Skeletal muscle tissue (tissue), 4 donors: ENCODE measurements around the gene AUTS2. TPM values are rescaled to one million over a fixed set of nuclear protein-coding genes. Genes with fewer than 3 reads are reported as not detected.

Experiments used
- H3K27ac ChIP-seq: one replicate; pipeline ENCODE4 v1.7.0; 2013; ENCODE audit warnings: mild to moderate bottlenecking, low read depth, low read length, inconsistent platforms
- H3K27me3 ChIP-seq, 3 donors: one replicate each; pipeline ENCODE4 v1.7.0; 2013; ENCODE audit warnings: low read length in 3 of 3; ENCODE audit not compliant: control insufficient read depth in 3 of 3, insufficient read depth in 3 of 3
- H3K36me3 ChIP-seq, 3 donors: one replicate each; pipeline ENCODE4 v1.7.0; 2013; ENCODE audit warnings: low read length in 3 of 3; ENCODE audit not compliant: control insufficient read depth in 3 of 3, insufficient read depth in 3 of 3
- H3K4me1 ChIP-seq, 3 donors: one replicate each; pipeline ENCODE4 v1.7.0; 2013; ENCODE audit warnings: low read length in 3 of 3, mild to moderate bottlenecking in 3 of 3; ENCODE audit not compliant: control insufficient read depth in 3 of 3, insufficient read depth in 3 of 3
- H3K4me3 ChIP-seq, 3 donors: one replicate each; pipeline ENCODE4 v1.7.0; 2013; ENCODE audit warnings: low read length in 3 of 3
- H3K9ac ChIP-seq, 3 donors: one replicate each; pipeline ENCODE4 v1.7.0; 2013; ENCODE audit warnings: low read length in 3 of 3, mild to moderate bottlenecking in 3 of 3, moderate library complexity in 2 of 3, low read depth in 1 of 3
- H3K9me3 ChIP-seq, 3 donors: one replicate each; pipeline ENCODE4 v1.7.0; 2013; ENCODE audit warnings: low read length in 3 of 3; ENCODE audit not compliant: control insufficient read depth in 3 of 3
- total RNA-seq: library from RNA; depleted of rRNA; stranded (reverse); fragments of >200 nt; gene quantifications from one replicate; pipeline ENCODE4 v1.2.3, GENCODE V29; 2014
- donor health status: Osteomylitis.

AUTS2 gene
- total RNA-seq, 1 donor from 2014 or later = 43.3 TPM

- Histone ChIP-seq H3K4me1 (peaks cover 0 to 4% (median 3%) of the 10 kb centered on the region in 3 donors), H3K9me3 (no peaks in the 10 kb centered on the region), H3K4me3 (no peak overlapping the region), H3K9ac (no peak overlapping the region), H3K36me3 (no peaks in the 10 kb centered on the region), H3K27me3 (no peaks in the 10 kb centered on the region), H3K27ac (no peak overlapping the region)
Observed at GRCh38 chr7:70525991-70526390, 927.7 kb downstream of the AUTS2 start.

DNA sequence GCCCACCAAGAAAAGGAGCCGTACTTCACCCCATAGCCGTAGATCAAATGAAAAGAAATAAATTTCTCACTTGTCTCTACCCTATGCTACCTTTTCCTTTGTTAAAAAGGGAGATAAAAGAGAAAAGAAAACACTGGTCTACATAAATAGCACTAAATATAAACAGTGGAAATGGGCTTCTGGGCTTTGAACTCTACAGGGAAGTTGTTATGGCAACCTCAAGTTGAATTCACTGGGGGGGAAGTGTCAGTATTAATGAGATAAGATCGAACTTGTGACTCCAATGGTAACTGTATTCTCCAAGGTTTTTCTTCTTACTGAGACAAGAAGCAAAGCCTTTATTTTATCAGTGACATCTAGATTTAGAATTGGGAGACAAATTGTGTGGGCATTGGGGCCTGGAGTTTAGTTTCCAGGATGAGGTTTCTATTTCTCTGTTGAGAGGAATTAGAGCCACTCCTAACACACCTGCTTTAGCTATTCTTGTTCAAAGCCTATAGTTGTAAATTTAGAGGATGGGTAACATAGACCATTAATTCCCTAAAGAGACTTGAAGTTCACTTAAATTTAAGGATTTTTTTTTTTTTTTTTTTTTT, 929.3 kb downstream of the AUTS2 start:
- Histone ChIP-seq H3K4me1 (peaks cover 0 to 4% (median 3%) of the 10 kb centered on the region in 3 donors), H3K27me3 (no peaks in the 10 kb centered on the region), H3K36me3 (no peaks in the 10 kb centered on the region), H3K9ac (no peak overlapping the region), H3K9me3 (no peaks in the 10 kb centered on the region), H3K27ac (no peak overlapping the region), H3K4me3 (no peak overlapping the region)

DNA sequence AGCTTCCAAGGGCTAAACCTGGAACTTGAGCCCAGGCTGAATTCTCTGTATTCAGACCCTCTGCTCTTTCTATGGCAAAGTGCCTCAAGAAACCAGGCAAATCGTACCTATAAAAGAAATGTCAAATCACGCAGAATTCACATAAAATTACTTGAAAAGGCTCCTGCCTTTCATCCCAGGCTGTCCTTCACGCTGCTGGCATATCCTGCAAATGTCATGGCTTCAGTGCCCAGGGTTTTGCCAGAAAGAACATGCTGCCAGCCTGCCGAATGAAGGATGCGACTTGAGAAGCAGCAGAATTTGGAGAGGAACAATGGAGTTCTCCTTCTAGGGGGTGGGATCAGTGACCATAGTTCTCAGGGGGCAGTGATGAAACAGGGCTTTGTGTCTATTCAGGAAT, 931.2 kb downstream of the AUTS2 start:
- H3K27ac ChIP-seq = no peak overlapping the region
- peaks cover 0 to 4% (median 3%) of the 10 kb centered on the region in 3 donors for H3K4me1 ChIP-seq
- H3K36me3 ChIP-seq = no peaks in the 10 kb centered on the region
- H3K9ac ChIP-seq = no peak overlapping the region
- no peak overlapping the region for H3K4me3 ChIP-seq
- H3K27me3 ChIP-seq = no peaks in the 10 kb centered on the region
- H3K9me3 ChIP-seq = no peaks in the 10 kb centered on the region

DNA sequence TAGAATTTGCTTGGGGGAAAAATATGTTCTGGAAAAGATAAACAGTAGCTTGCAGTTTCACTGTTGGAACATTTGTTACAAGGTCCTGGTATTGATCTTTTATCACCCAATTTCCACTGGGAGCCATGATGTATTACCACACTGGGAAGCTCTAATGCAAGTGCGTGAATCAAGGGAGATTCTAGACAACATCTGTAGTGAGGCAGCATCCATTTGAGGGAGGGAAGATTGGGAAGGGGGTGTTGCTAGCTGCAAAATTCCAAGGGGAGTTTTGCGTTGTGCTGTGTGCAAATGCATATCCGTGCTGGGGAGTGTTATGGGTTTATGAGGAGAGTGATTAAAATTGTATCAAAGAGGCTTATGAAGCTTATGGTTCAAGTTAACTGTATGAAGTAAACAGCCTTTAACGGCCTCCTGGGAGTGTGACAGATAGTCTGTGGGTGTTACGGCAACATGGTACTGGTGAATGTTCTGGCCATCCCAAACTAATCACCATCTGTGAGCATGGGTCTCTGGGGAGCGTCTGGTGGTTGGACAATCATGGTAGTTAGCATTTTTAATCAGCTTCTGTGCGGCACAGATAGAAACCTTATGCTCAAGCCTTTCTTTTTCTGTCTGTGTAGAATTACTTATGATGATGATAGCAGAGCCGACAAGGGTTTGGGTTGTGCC, 931.8 kb downstream of the AUTS2 start:
- Histone ChIP-seq H3K9me3 (no peaks in the 10 kb centered on the region), H3K4me3 (no peak overlapping the region)

DNA sequence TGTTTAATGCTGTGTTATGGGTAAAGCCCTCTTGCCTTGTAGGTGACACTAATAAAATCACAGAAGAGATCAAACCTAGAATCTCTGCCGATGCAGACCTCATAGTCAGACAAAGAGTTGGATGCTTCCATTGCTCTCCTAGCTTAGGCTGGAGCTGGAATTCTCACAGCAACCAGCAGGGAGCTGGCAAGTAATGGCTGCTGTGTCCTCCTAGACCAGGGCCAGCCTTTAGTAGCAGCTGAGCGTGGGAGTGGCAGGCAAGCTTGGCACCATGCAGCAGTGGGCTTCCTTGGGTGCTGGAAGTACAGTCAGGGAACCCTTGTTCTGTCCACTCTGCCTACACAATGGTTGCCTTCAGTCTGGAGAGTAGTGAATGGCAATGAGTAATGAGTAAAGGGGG, 935.3 kb downstream of the AUTS2 start:
- no peaks in the 10 kb centered on the region for H3K9me3 ChIP-seq
- peaks cover 0 to 4% (median 3%) of the 10 kb centered on the region in 3 donors for H3K4me1 ChIP-seq
- H3K9ac ChIP-seq = no peak overlapping the region
- no peak overlapping the region for H3K4me3 ChIP-seq
- H3K27me3 ChIP-seq = no peaks in the 10 kb centered on the region
- no peak overlapping the region for H3K27ac ChIP-seq
- no peaks in the 10 kb centered on the region for H3K36me3 ChIP-seq

More for the DNA sequence above, 931.8 kb downstream of the AUTS2 start:
- Histone ChIP-seq H3K9ac (no peak overlapping the region), H3K36me3 (no peaks in the 10 kb centered on the region), H3K27me3 (no peaks in the 10 kb centered on the region), H3K27ac (no peak overlapping the region), H3K4me1 (peaks cover 0 to 4% (median 3%) of the 10 kb centered on the region in 3 donors)

- Histone ChIP-seq H3K36me3 (no peaks in the 10 kb centered on the region), H3K9me3 (no peaks in the 10 kb centered on the region), H3K27me3 (no peaks in the 10 kb centered on the region), H3K27ac (no peak overlapping the region), H3K9ac (no peak overlapping the region), H3K4me1 (peaks cover 17 to 27% (median 25%) of the 10 kb centered on the region in 3 donors), H3K4me3 (no peak overlapping the region)
Observed at GRCh38 chr7:70539205-70539604, 940.9 kb downstream of the AUTS2 start.

- H3K27ac ChIP-seq = no peak overlapping the region
Observed at GRCh38 chr7:70539617-70540016, 941.3 kb downstream of the AUTS2 start.

DNA sequence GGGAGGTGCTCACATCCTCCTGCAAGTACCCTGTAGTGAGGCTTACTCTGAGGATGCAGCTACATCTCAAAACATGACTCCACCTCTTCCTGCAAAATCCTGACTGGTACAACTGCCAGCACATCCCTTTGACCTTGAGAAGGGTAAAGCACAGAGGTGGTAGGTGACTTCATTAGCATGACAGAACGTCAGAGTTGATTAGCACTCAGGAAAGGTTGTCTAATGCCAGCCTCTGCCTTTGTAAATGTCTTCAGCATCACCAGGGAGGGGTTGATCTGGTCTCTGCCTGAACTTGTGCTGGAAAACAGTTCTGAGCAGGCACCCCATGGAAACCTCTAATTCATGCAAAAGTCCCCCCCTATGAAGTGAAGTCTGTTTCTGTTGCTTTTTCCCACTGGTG, 942.4 kb downstream of the AUTS2 start:
- Histone ChIP-seq H3K36me3 (no peaks in the 10 kb centered on the region), H3K27ac (no peak overlapping the region), H3K9ac (no peak overlapping the region), H3K4me3 (no peak overlapping the region), H3K4me1 (peaks cover 17 to 27% (median 25%) of the 10 kb centered on the region in 3 donors), H3K9me3 (no peaks in the 10 kb centered on the region), H3K27me3 (no peaks in the 10 kb centered on the region)

More at GRCh38 chr7:70539617-70540016, 941.3 kb downstream of the AUTS2 start:
- no peak overlapping the region for H3K4me3 ChIP-seq
- no peak overlapping the region for H3K9ac ChIP-seq
- H3K27me3 ChIP-seq = no peaks in the 10 kb centered on the region
- H3K36me3 ChIP-seq = no peaks in the 10 kb centered on the region
- H3K9me3 ChIP-seq = no peaks in the 10 kb centered on the region
- peaks cover 17 to 27% (median 25%) of the 10 kb centered on the region in 3 donors for H3K4me1 ChIP-seq

DNA sequence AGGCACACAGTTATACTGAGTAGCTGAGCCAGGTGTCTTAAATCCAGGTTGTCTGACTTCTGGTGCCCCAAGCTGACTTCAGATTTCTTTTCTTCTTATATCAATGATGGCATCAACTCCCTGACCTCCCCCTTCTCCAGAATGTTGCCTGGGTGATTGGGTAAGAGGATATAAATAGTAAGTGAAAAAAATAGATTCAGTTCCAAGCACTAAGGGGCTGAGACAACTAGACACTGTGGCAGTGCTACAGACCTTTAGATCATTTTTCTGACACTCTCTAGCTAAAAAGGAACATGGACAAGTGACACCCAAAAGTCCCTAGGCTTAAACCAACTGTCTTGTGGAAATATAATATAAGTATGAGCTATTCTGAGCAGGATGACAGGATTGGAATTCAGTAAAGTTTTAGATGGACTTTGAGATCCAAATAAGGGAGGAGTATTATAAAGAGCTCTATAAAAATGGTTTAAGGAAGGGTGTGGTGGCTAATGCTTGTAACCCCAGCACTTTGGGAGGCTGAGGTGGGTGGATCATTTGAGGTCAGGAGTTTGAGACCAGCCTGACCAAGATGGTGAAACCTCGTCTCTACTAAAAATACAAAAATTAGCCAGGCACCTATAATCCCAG, 944.6 kb downstream of the AUTS2 start:
- peaks cover 17 to 27% (median 25%) of the 10 kb centered on the region in 3 donors for H3K4me1 ChIP-seq
- no peaks in the 10 kb centered on the region for H3K27me3 ChIP-seq
- H3K36me3 ChIP-seq = no peaks in the 10 kb centered on the region
- no peak overlapping the region for H3K4me3 ChIP-seq
- peak overlapping the region in 1 of 3 donors; percentile 35 for H3K9ac ChIP-seq
- H3K9me3 ChIP-seq = no peaks in the 10 kb centered on the region
- peak overlapping the region; percentile 74 for H3K27ac ChIP-seq

- no peaks in the 10 kb centered on the region for H3K9me3 ChIP-seq
Observed at GRCh38 chr7:70544016-70544415, 945.7 kb downstream of the AUTS2 start.

More at GRCh38 chr7:70544016-70544415, 945.7 kb downstream of the AUTS2 start:
- Histone ChIP-seq H3K27ac (no peak overlapping the region), H3K36me3 (no peaks in the 10 kb centered on the region), H3K27me3 (no peaks in the 10 kb centered on the region), H3K9ac (no peak overlapping the region), H3K4me3 (no peak overlapping the region), H3K4me1 (peaks cover 14 to 24% (median 22%) of the 10 kb centered on the region in 3 donors)
